NCI-H146 treated with DMSO at 0.1 percent for 48 hours (cell line): ENCODE measurements around the gene KCNQ5.

Experiments used
- DNase-seq: peaks from one replicate; lab custom pipeline; 2025; ENCODE audit not compliant: unreplicated experiment; lab: John Stamatoyannopoulos, UW

Gene KCNQ5

GRCh38 chr6:72639920-72640614 lies 18.2 kb downstream of the KCNQ5 start:
- no peak for DNase-seq

GRCh38 chr6:72640615-72640930 lies 18.7 kb downstream of the KCNQ5 start:
- no peak for DNase-seq

GRCh38 chr6:72642435-72642834 lies 20.6 kb downstream of the KCNQ5 start:
- DNase-seq, result no peak

GRCh38 chr6:72643214-72643613 lies 21.4 kb downstream of the KCNQ5 start:
- no peak for DNase-seq

- no peak for DNase-seq
Measured at GRCh38 chr6:72646604-72647485, 25.0 kb downstream of the KCNQ5 start.

- no peak for DNase-seq
Measured at GRCh38 chr6:72647489-72647888, 25.6 kb downstream of the KCNQ5 start.

- no peak for DNase-seq
Measured at GRCh38 chr6:72649032-72649984, 27.4 kb downstream of the KCNQ5 start.

GRCh38 chr6:72650081-72650745 lies 28.3 kb downstream of the KCNQ5 start:
- no peak for DNase-seq

GRCh38 chr6:72651174-72651573 lies 29.3 kb downstream of the KCNQ5 start:
- DNase-seq, result no peak

- no peak for DNase-seq
Measured at GRCh38 chr6:72651967-72652956, 30.4 kb downstream of the KCNQ5 start.

GRCh38 chr6:72653026-72653425 lies 31.2 kb downstream of the KCNQ5 start:
- DNase-seq, result no peak

- DNase-seq, result no peak
Measured at GRCh38 chr6:72654071-72654621, 32.3 kb downstream of the KCNQ5 start.

- no peak for DNase-seq
Measured at GRCh38 chr6:72657407-72658197, 35.7 kb downstream of the KCNQ5 start.

- no peak for DNase-seq
Measured at GRCh38 chr6:72659754-72660153, 37.9 kb downstream of the KCNQ5 start.

GRCh38 chr6:72661411-72661810 lies 39.5 kb downstream of the KCNQ5 start:
- no peak for DNase-seq

GRCh38 chr6:72665599-72665998 lies 43.7 kb downstream of the KCNQ5 start:
- no peak for DNase-seq

GRCh38 chr6:72669324-72669723 lies 47.5 kb downstream of the KCNQ5 start:
- DNase-seq, result no peak

GRCh38 chr6:72672906-72673305 lies 51.0 kb downstream of the KCNQ5 start:
- DNase-seq, result no peak

GRCh38 chr6:72674842-72675241 lies 53.0 kb downstream of the KCNQ5 start:
- DNase-seq, result no peak
